ENCODE results near the gene ITGA1. TPM values are rescaled to one million over a fixed set of nuclear protein-coding genes. Genes with fewer than 3 reads are reported as not detected.

ITGA1 gene
- total and polyA plus RNA-seq, 2 of the 13 experiments (the other 11 are each of a cell fraction or from before 2014, with no cell fraction given) = 23.1 to 28.6 TPM

GRCh38 chr5:52799983-52800393 is 12.3 kb downstream of the ITGA1 start (continued):
- TF ChIP-seq ZNF609 (CRISPR knock-in tag; IDR thresholded peaks at IDR 0.05; ENCODE audit: borderline replicate concordance) = no peak
- 0 out of 2 replicates have a peak, but pooled peaks have one; percentile 10 for TF ChIP-seq ZSCAN21 (CRISPR knock-in tag; IDR thresholded peaks at IDR 0.05; ENCODE audit: borderline replicate concordance)
- TF ChIP-seq, protein P1, sequence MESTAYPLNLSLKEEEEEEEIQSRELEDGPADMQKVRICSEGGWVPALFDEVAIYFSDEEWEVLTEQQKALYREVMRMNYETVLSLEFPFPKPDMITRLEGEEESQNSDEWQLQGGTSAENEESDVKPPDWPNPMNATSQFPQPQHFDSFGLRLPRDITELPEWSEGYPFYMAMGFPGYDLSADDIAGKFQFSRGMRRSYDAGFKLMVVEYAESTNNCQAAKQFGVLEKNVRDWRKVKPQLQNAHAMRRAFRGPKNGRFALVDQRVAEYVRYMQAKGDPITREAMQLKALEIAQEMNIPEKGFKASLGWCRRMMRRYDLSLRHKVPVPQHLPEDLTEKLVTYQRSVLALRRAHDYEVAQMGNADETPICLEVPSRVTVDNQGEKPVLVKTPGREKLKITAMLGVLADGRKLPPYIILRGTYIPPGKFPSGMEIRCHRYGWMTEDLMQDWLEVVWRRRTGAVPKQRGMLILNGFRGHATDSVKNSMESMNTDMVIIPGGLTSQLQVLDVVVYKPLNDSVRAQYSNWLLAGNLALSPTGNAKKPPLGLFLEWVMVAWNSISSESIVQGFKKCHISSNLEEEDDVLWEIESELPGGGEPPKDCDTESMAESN (CRISPR knock-in tag; conservative IDR thresholded peaks at IDR 0.05) = no peak; the same call in none of the 2 replicates
- TF ChIP-seq PHF5A (CRISPR knock-in tag; IDR thresholded peaks at IDR 0.05; ENCODE audit: low read depth, unreplicated experiment) = no peak
- TF ChIP-seq REPIN1 (CRISPR knock-in tag; IDR thresholded peaks at IDR 0.05; ENCODE audit: borderline replicate concordance, low read depth) = peak; percentile 48; the same call in 1 of the 2 replicates
- TF ChIP-seq NFKBIZ (CRISPR knock-in tag; IDR thresholded peaks at IDR 0.05) = 0 out of 2 replicates have a peak, but pooled peaks have one; percentile 15
- peak; percentile 76 for TF ChIP-seq POLR2G (IDR thresholded peaks at IDR 0.05; ENCODE audit: low read depth, low read length)
- TF ChIP-seq ZNF33B (CRISPR knock-in tag; IDR thresholded peaks at IDR 0.05) = peak; percentile 22; the same call in 1 of the 2 replicates
- TF ChIP-seq CCAR2 (optimal IDR thresholded peaks at IDR 0.05; ENCODE audit: low read depth, low read length) = no peak
- peak; percentile 56; the same call in 1 of the 2 replicates for TF ChIP-seq KLF6 (CRISPR knock-in tag; IDR thresholded peaks at IDR 0.05)
- TF ChIP-seq, protein P2, sequence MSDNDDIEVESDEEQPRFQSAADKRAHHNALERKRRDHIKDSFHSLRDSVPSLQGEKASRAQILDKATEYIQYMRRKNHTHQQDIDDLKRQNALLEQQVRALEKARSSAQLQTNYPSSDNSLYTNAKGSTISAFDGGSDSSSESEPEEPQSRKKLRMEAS (IDR thresholded peaks at IDR 0.05) = peak; percentile 32; the same call in 1 of the 2 replicates
- TF ChIP-seq GMEB1 (CRISPR knock-in tag; IDR thresholded peaks at IDR 0.05; ENCODE audit: borderline replicate concordance) = peak; percentile 97
- TF ChIP-seq ZBTB42 (CRISPR knock-in tag; IDR thresholded peaks at IDR 0.05) = no peak
- TF ChIP-seq, protein P3, sequence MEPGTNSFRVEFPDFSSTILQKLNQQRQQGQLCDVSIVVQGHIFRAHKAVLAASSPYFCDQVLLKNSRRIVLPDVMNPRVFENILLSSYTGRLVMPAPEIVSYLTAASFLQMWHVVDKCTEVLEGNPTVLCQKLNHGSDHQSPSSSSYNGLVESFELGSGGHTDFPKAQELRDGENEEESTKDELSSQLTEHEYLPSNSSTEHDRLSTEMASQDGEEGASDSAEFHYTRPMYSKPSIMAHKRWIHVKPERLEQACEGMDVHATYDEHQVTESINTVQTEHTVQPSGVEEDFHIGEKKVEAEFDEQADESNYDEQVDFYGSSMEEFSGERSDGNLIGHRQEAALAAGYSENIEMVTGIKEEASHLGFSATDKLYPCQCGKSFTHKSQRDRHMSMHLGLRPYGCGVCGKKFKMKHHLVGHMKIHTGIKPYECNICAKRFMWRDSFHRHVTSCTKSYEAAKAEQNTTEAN (CRISPR knock-in tag; conservative IDR thresholded peaks at IDR 0.05) = 0 out of 2 replicates have a peak, but pooled peaks have one; percentile 31
- TF ChIP-seq ZNF597 (CRISPR knock-in tag; IDR thresholded peaks at IDR 0.05) = no peak

Measured in HepG2 (cell line).